Keratinocyte (primary cell): ENCODE data around the gene PAPPA. TPM values are rescaled to one million over a fixed set of nuclear protein-coding genes. Genes with fewer than 3 reads are reported as not detected.

Experiments used
- DNase-seq: peaks from one replicate; pipeline ENCODE4 v3.0.0-alpha.2; 2011; ENCODE audit warnings: low read depth, missing footprints, low spot score
- FAIRE-seq: peaks from 2 replicates; lab custom pipeline; 2011; peaks lifted over from hg19 to GRCh38; lab: Jason Lieb, UNC
- H2AFZ ChIP-seq: 2 replicates; pipeline ENCODE4 v1.6.0; 2012; ENCODE audit warnings: low read length, control low read depth, inconsistent platforms; ENCODE audit not compliant: control insufficient read depth
- H3K27ac ChIP-seq: 2 replicates; pipeline ENCODE4 v1.5.1; 2011; ENCODE audit warnings: low read length; ENCODE audit not compliant: control insufficient read depth, insufficient read depth
- H3K27me3 ChIP-seq: 3 replicates; pipeline ENCODE4 v1.6.0; 2011; ENCODE audit warnings: low read length; ENCODE audit not compliant: control insufficient read depth, insufficient read depth; ENCODE audit errors: extremely low read depth
- H3K36me3 ChIP-seq, 2 experiments: 2 replicates in 1 of 2; 3 replicates in 1 of 2; pipeline ENCODE4 v1.5.1; 2011; ENCODE audit warnings: low read length in 2 of 2, mild to moderate bottlenecking in 1 of 2; ENCODE audit not compliant: control insufficient read depth in 2 of 2, insufficient read depth in 2 of 2; ENCODE audit errors: extremely low read depth in 1 of 2
- H3K4me1 ChIP-seq: 3 replicates; pipeline ENCODE4 v1.5.1; 2011; ENCODE audit warnings: low read length; ENCODE audit not compliant: control insufficient read depth, insufficient read depth; ENCODE audit errors: extremely low read depth
- H3K4me2 ChIP-seq: 3 replicates; pipeline ENCODE4 v1.6.0; 2011; ENCODE audit warnings: low read depth, low read length; ENCODE audit not compliant: control insufficient read depth, insufficient read depth; ENCODE audit errors: extremely low read depth
- H3K4me3 ChIP-seq, 3 experiments: fragments of 200-600 bp in 1 of 3; sonication (generic) in 1 of 3; 2 replicates in 2 of 3; 3 replicates in 1 of 3; pipeline ENCODE4 v1.5.1; 2011 to 2016; ENCODE audit warnings: low read length in 3 of 3, mild to moderate bottlenecking in 3 of 3, control low read depth in 2 of 3, inconsistent platforms in 1 of 3, low read depth in 1 of 3, mixed read lengths in 1 of 3, mixed run types in 1 of 3, moderate library complexity in 1 of 3; ENCODE audit not compliant: control insufficient read depth in 2 of 3, insufficient read depth in 2 of 3; ENCODE audit errors: extremely low read depth in 1 of 3
- H3K79me2 ChIP-seq: 2 replicates; pipeline ENCODE4 v1.6.0; 2012; ENCODE audit warnings: low read length; ENCODE audit not compliant: control insufficient read depth, insufficient read depth
- H3K9ac ChIP-seq: 3 replicates; pipeline ENCODE4 v1.6.0; 2011; ENCODE audit warnings: low read length; ENCODE audit not compliant: control insufficient read depth, insufficient read depth; ENCODE audit errors: extremely low read depth
- H3K9me1 ChIP-seq: 3 replicates; pipeline ENCODE4 v1.6.0; 2011; ENCODE audit warnings: low read length; ENCODE audit not compliant: control insufficient read depth, insufficient read depth; ENCODE audit errors: extremely low read depth
- H3K9me3 ChIP-seq: 2 replicates; pipeline ENCODE4 v1.5.1; 2012; ENCODE audit warnings: low read depth, low read length; ENCODE audit not compliant: control insufficient read depth
- H4K20me1 ChIP-seq: 3 replicates; pipeline ENCODE4 v1.6.0; 2011; ENCODE audit warnings: low read length; ENCODE audit not compliant: control insufficient read depth, insufficient read depth; ENCODE audit errors: extremely low read depth
- CTCF ChIP-seq, 3 experiments: IDR thresholded peaks in 1 of 3; conservative IDR thresholded peaks in 1 of 3; optimal IDR thresholded peaks in 1 of 3; 2 replicates in 2 of 3; 3 replicates in 1 of 3; pipeline versions ENCODE3 to v1.5.1; 2011; ENCODE audit warnings: low read length in 3 of 3, mild to moderate bottlenecking in 3 of 3, moderate library complexity in 2 of 3, control low read depth in 1 of 3, inconsistent platforms in 1 of 3; ENCODE audit not compliant: insufficient read depth in 2 of 3; ENCODE audit errors: extremely low read depth in 1 of 3
- EZH2 ChIP-seq: IDR thresholded peaks from one replicate; pipeline ENCODE4 v1.6.1; 2012; ENCODE audit warnings: inconsistent platforms, mild to moderate bottlenecking, low read length, moderate library complexity
- dilution Hi-C: fragments of 300-500 bp; cut with MboI; formaldehyde crosslinking; loops from one replicate; pipeline ENCODE4 v1.7.0; 2020; ENCODE audit warnings: low sequenced_read_pairs; ENCODE audit not compliant: extremely low pct_ligation_motif_present
- polyA plus RNA-seq, 5 experiments: library from polyadenylated mRNA; depleted of rRNA in 3 of 5; stranded (reverse) in 3 of 5; stranded (forward) in 1 of 5; unstranded in 1 of 5; fragments of >200 nt; gene quantifications; 1 replicate in 1 of 5; 2 replicates in 3 of 5; 3 replicates in 1 of 5; pipeline versions ENCODE4 v1.2.1 to v1.2.3, GENCODE V29; 2011 to 2012; ENCODE audit warnings: missing spikeins in 2 of 5, low read depth in 1 of 5, low replicate concordance in 1 of 5

The PAPPA gene
- polyA plus RNA-seq, 1 donor (not counting 4 experiments of a cell fraction or from before 2014, with no cell fraction given) = 0.77 TPM

GRCh38 chr9:116379821-116380220 lies 226.2 kb downstream of the PAPPA start:
- no peak for DNase-seq
- Histone ChIP-seq H3K4me1 (peaks cover 6% of the 10 kb centered on the region), H3K9me1 (no peaks in the 10 kb centered on the region), H3K27me3 (no peaks in the 10 kb centered on the region), H3K4me3 (no peak overlapping the region), H3K36me3 (no peaks in the 10 kb centered on the region), H3K9ac (no peak overlapping the region), H2AFZ (no peak overlapping the region), H4K20me1 (no peaks in the 10 kb centered on the region), H3K9me3 (no peaks in the 10 kb centered on the region), H3K27ac (no peak overlapping the region), H3K4me2 (no peak overlapping the region), H3K79me2 (no peaks in the 10 kb centered on the region)
- dilution Hi-C loops = no loop called here
- no peak for TF ChIP-seq CTCF (optimal IDR thresholded peaks at IDR 0.05 in 1 of 3, IDR thresholded peaks at IDR 0.05 in 1 of 3, conservative IDR thresholded peaks at IDR 0.05 in 1 of 3; ENCODE audit: extremely low read depth in 1 of 3, insufficient read depth in 2 of 3, low read length in 3 of 3)
- TF ChIP-seq EZH2 = no peak
- no peak for FAIRE-seq

- H3K36me3 ChIP-seq = no peaks in the 10 kb centered on the region
- no peaks in the 10 kb centered on the region for H3K9me1 ChIP-seq
- peaks cover 6% of the 10 kb centered on the region for H3K4me1 ChIP-seq
- no peak overlapping the region for H3K4me2 ChIP-seq
- H3K79me2 ChIP-seq = no peaks in the 10 kb centered on the region
- TF ChIP-seq CTCF (optimal IDR thresholded peaks at IDR 0.05 in 1 of 3, IDR thresholded peaks at IDR 0.05 in 1 of 3, conservative IDR thresholded peaks at IDR 0.05 in 1 of 3; ENCODE audit: extremely low read depth in 1 of 3, insufficient read depth in 2 of 3, low read length in 3 of 3) = no peak
- no peak for TF ChIP-seq EZH2
- FAIRE-seq = no peak
- H3K9me3 ChIP-seq = no peaks in the 10 kb centered on the region
- no peaks in the 10 kb centered on the region for H4K20me1 ChIP-seq
- no peak overlapping the region for H3K4me3 ChIP-seq
- no peak overlapping the region for H3K9ac ChIP-seq
- no peak for DNase-seq
- dilution Hi-C loops = no loop called here
- no peak overlapping the region for H3K27ac ChIP-seq
- no peaks in the 10 kb centered on the region for H3K27me3 ChIP-seq
- no peak overlapping the region for H2AFZ ChIP-seq
Measured at GRCh38 chr9:116380496-116380995, 227.0 kb downstream of the PAPPA start.
